Thyroid gland (tissue), 4 donors: ENCODE data around the gene SLC4A1AP. TPM values are rescaled to one million over a fixed set of nuclear protein-coding genes. Genes with fewer than 3 reads are reported as not detected.

Source experiments
- DNase-seq, 2 donors: peaks; one replicate each; pipeline ENCODE4 v3.0.0-alpha.2; 2019
- H3K27ac ChIP-seq, 3 donors: fragments of 200-600 bp; sonication (generic); 1 replicate in 2 of 3; 2 replicates in 1 of 3; pipeline ENCODE4 v1.5.1; 2016 to 2019; ENCODE audit warnings: mild to moderate bottlenecking in 1 of 3, moderate library complexity in 1 of 3
- H3K27me3 ChIP-seq: fragments of 200-600 bp; sonication (generic); one replicate; pipeline ENCODE4 v1.5.1; 2019
- H3K36me3 ChIP-seq, 2 donors: fragments of 200-600 bp; sonication (generic); one replicate each; pipeline ENCODE4 v1.5.1; 2016 to 2019
- H3K4me1 ChIP-seq, 2 donors: fragments of 200-600 bp; sonication (generic); one replicate each; pipeline ENCODE4 v1.5.1; 2017 to 2019
- H3K4me3 ChIP-seq, 3 donors: fragments of 200-600 bp; sonication (generic); replicated peaks in 1 of 3; 1 replicate in 2 of 3; 2 replicates in 1 of 3; pipeline ENCODE4 v1.5.1; 2016; ENCODE audit warnings: mild to moderate bottlenecking in 1 of 3
- H3K9me3 ChIP-seq: fragments of 200-600 bp; sonication (generic); one replicate; pipeline ENCODE4 v1.5.1; 2017
- CTCF ChIP-seq, 6 experiments: fragments of 200-600 bp in 3 of 6; fragments of 450-650 bp in 3 of 6; sonication (generic) in 3 of 6; IDR thresholded peaks; one replicate each; pipeline ENCODE4 v1.5.1; 2016 to 2019; ENCODE audit warnings: antibody characterized with exemption in 6 of 6, mild to moderate bottlenecking in 2 of 6, inconsistent platforms in 1 of 6, moderate library complexity in 1 of 6
- POLR2A ChIP-seq, 2 donors: fragments of 450-650 bp; IDR thresholded peaks; one replicate each; pipeline ENCODE4 v1.6.1; 2017; ENCODE audit warnings: antibody characterized with exemption in 2 of 2, mild to moderate bottlenecking in 2 of 2, moderate library complexity in 1 of 2
- WGBS, 2 donors: methylation state at CpG; one replicate each; pipeline ENCODE4 v1.1.5; 2017; 5-methylcytosine and 5-hydroxymethylcytosine counted together
- intact Hi-C: fragments of 100-400 bp; cut with DNase I; formaldehyde crosslinking; loops from one replicate; pipeline ENCODE4 v1.15.1; 2023
- total RNA-seq, 4 donors: library from RNA; depleted of rRNA; stranded (reverse); fragments of >200 nt; gene quantifications; one replicate each; pipeline ENCODE4 v1.2.3, GENCODE V29; 2016

Gene SLC4A1AP
- total RNA-seq, 4 donors from 2014 or later = 16.5 to 26.6 (median 23.4) TPM

- TF ChIP-seq CTCF (IDR thresholded peaks at IDR 0.05) (no peak), POLR2A (IDR thresholded peaks at IDR 0.05) (no peak)
- Histone ChIP-seq H3K9me3 (no peaks in the 10 kb centered on the region), H3K36me3 (peaks cover 26 to 34% of the 10 kb centered on the region in 2 donors), H3K27me3 (no peaks in the 10 kb centered on the region), H3K4me1 (no peaks in the 10 kb centered on the region), H3K4me3 (no peak overlapping the region), H3K27ac (no peak overlapping the region)
- intact Hi-C loops = no loop called here
- 98 to 100% methylated on average over 1 of the region's 1 CpG for WGBS, 2 donors
- DNase-seq = no peak
These were observed 23.5 kb downstream of the SLC4A1AP start for GRCh38 chr2:27687232-27687631.

GRCh38 chr2:27689424-27689823, 25.7 kb downstream of the SLC4A1AP start:
- Histone ChIP-seq H3K4me1 (no peaks in the 10 kb centered on the region), H3K36me3 (peaks cover 26 to 34% of the 10 kb centered on the region in 2 donors), H3K27ac (no peak overlapping the region), H3K27me3 (no peaks in the 10 kb centered on the region), H3K9me3 (no peaks in the 10 kb centered on the region), H3K4me3 (no peak overlapping the region)
- intact Hi-C loops = no loop called here
- TF ChIP-seq POLR2A (IDR thresholded peaks at IDR 0.05) (no peak), CTCF (IDR thresholded peaks at IDR 0.05) (no peak)
- whole genome bisulfite sequencing, 2 donors = 88 to 92% methylated on average over 2 of the region's 2 CpGs
- no peak for DNase-seq

GRCh38 chr2:27690052-27690451, 26.4 kb downstream of the SLC4A1AP start:
- Histone ChIP-seq H3K36me3 (peaks cover 27 to 30% of the 10 kb centered on the region in 2 donors), H3K9me3 (no peaks in the 10 kb centered on the region), H3K27me3 (no peaks in the 10 kb centered on the region), H3K4me1 (no peaks in the 10 kb centered on the region), H3K4me3 (no peak overlapping the region), H3K27ac (no peak overlapping the region)
- no peak for DNase-seq
- no peak for TF ChIP-seq CTCF (IDR thresholded peaks at IDR 0.05)
- TF ChIP-seq POLR2A (IDR thresholded peaks at IDR 0.05) = no peak
- intact Hi-C loops = no loop called here

GRCh38 chr2:27697660-27698059, 34.0 kb downstream of the SLC4A1AP start:
- H3K4me3 ChIP-seq = no peak overlapping the region
- DNase-seq = no peak
- H3K9me3 ChIP-seq = no peaks in the 10 kb centered on the region
- no peaks in the 10 kb centered on the region for H3K27me3 ChIP-seq
- H3K27ac ChIP-seq = no peak overlapping the region
- intact Hi-C loops = no loop called here
- peaks cover 12 to 13% of the 10 kb centered on the region in 2 donors for H3K36me3 ChIP-seq
- whole genome bisulfite sequencing, 2 donors = 89 to 92% methylated on average over 1 of the region's 1 CpG
- H3K4me1 ChIP-seq = peaks cover 0 to 3% of the 10 kb centered on the region in 2 donors
- TF ChIP-seq CTCF (IDR thresholded peaks at IDR 0.05) = no peak
- no peak for TF ChIP-seq POLR2A (IDR thresholded peaks at IDR 0.05)

- no peak for TF ChIP-seq CTCF (IDR thresholded peaks at IDR 0.05)
- no peaks in the 10 kb centered on the region for H3K9me3 ChIP-seq
- no peak overlapping the region for H3K27ac ChIP-seq
- intact Hi-C loops = loop anchor here (2.0 to 5.0 kb wide), 2 partner anchors 696 to 751 kb away; no protein-coding TSS in a partner anchor
- WGBS, 2 donors = 42% methylated on average over 5 of the region's 5 CpGs
- H3K4me3 ChIP-seq = no peak overlapping the region
- DNase-seq = peak; percentile 26 to 47
- H3K27me3 ChIP-seq = no peaks in the 10 kb centered on the region
- H3K4me1 ChIP-seq = peaks cover 0 to 20% of the 10 kb centered on the region in 2 donors
- no peaks in the 10 kb centered on the region for H3K36me3 ChIP-seq
These were observed 38.0 kb downstream of the SLC4A1AP start for GRCh38 chr2:27701676-27702075.
